SU-DHL-6 (cell line): Measurements from ENCODE around the gene ANKRD18B.
"Not testable (repeated sequence)": the region's sequence is repeated elsewhere in the genome, so short reads cannot be mapped to it uniquely, and the experiment has no call there.

Source experiments
- CTCF ChIP-seq: fragments of 200-600 bp; sonication (generic); IDR thresholded peaks from one replicate; pipeline ENCODE4 v1.5.1; 2017; ENCODE audit warnings: antibody characterized with exemption, mild to moderate bottlenecking, low read length, moderate library complexity; ENCODE audit not compliant: insufficient read depth, poor library complexity, severe bottlenecking
- EZH2phosphoT487 ChIP-seq: fragments of 200-600 bp; sonication (generic), shearing (Covaris generic); conservative IDR thresholded peaks from 2 replicates; pipeline ENCODE4 v1.6.1; 2018; ENCODE audit warnings: mild to moderate bottlenecking, antibody characterized with exemption, low read length, moderate library complexity, mixed read lengths

DNA sequence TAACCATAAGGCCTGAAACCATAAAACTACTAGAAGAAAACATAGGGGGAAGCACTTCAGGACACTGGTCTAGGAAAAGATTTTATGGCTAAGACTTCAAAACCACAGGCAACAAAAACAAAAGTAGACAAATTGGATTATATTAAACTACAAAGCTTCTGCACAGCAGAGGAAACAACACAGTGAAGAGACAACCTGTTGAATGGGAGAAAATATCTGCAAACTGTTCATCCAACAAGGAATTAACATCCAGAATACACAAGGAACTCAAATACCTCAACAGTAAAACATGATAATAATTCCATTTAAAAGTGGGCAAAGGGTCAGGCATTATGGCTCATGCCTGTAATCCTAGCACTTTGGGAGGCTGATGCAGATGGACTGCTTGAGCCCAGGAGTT lies 38.7 kb upstream of the ANKRD18B start:
- not testable (repeated sequence) for TF ChIP-seq EZH2phosphoT487, CTCF
